Coronary artery (tissue), 2 donors: ENCODE measurements around the gene DOCK4.

Experiments used
- DNase-seq: peaks from one replicate; pipeline ENCODE4 v3.0.0-alpha.2; 2017; ENCODE audit warnings: low spot score
- H3K27ac ChIP-seq, 2 donors: fragments of 200-600 bp; sonication (generic); one replicate each; pipeline ENCODE4 v1.5.1; 2016 to 2019
- H3K4me3 ChIP-seq: fragments of 200-600 bp; sonication (generic); 2 replicates; pipeline ENCODE4 v1.5.1; 2016; ENCODE audit warnings: mild to moderate bottlenecking, moderate library complexity
- CTCF ChIP-seq: fragments of 200-600 bp; sonication (generic); IDR thresholded peaks from one replicate; pipeline ENCODE4 v1.5.1; 2019; ENCODE audit warnings: antibody characterized with exemption

The DOCK4 gene

GRCh38 chr7:112248598-112248997, 42.4 kb upstream of the DOCK4 start:
- H3K27ac ChIP-seq: no peak overlapping the region
- no peak overlapping the region for H3K4me3 ChIP-seq
- no peak for DNase-seq
- no peak for TF ChIP-seq CTCF

GRCh38 chr7:112238852-112239610, 32.8 kb upstream of the DOCK4 start:
- H3K4me3 ChIP-seq: no peak overlapping the region
- no peak overlapping the region for H3K27ac ChIP-seq
- no peak for DNase-seq

GRCh38 chr7:112238330-112238729, 32.1 kb upstream of the DOCK4 start:
- Histone ChIP-seq H3K4me3 (no peak overlapping the region), H3K27ac (no peak overlapping the region)
- TF ChIP-seq CTCF: no peak
- no peak for DNase-seq

More at GRCh38 chr7:112238852-112239610, 32.8 kb upstream of the DOCK4 start:
- no peak for TF ChIP-seq CTCF

- DNase-seq: no peak
- no peak overlapping the region for H3K27ac ChIP-seq
- no peak for TF ChIP-seq CTCF
- H3K4me3 ChIP-seq: no peak overlapping the region
Observed at GRCh38 chr7:112236597-112236996, 30.4 kb upstream of the DOCK4 start.

GRCh38 chr7:112234147-112234546, 27.9 kb upstream of the DOCK4 start:
- no peak for TF ChIP-seq CTCF
- DNase-seq: no peak
- no peak overlapping the region for H3K27ac ChIP-seq
- no peak overlapping the region for H3K4me3 ChIP-seq

- DNase-seq: no peak
- H3K27ac ChIP-seq: no peak overlapping the region
- no peak overlapping the region for H3K4me3 ChIP-seq
- no peak for TF ChIP-seq CTCF
Observed at GRCh38 chr7:112233048-112233697, 27.0 kb upstream of the DOCK4 start.
